Measurements from ENCODE around the gene DOCK3. TPM values are rescaled to one million over a fixed set of nuclear protein-coding genes. Genes with fewer than 3 reads are reported as not detected.

Gene DOCK3
- total and polyA plus RNA-seq, 9 donors, result 0.04 to 0.71 (median 0.27) TPM; not detected in 1

DNA sequence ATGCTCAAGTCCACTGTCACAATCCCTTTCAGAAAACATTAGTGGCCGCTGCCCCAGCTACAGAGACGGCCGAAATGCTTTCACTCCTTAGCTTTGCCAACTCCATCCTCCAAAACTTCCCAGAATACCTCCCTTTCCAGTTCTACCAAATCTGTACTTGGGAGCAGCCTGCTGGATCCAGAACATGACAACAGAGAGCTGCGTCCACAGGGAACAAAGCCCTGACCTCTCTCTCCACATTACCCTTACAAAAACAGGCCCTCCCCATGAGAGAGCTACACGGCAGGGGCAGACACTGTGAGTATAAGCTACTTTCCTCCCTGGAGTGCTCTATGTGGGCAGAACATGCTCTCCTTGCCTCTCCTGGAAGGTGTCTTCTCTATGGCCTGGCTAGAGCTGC is 722.7 kb downstream of the DOCK3 start:
- no peak overlapping the region for H3K27ac ChIP-seq
- DNase-seq, result no peak
- no peaks in the 10 kb centered on the region for H3K9me3 ChIP-seq
- H3K4me1 ChIP-seq (ENCODE audit: insufficient read depth), result peaks cover 4% of the 10 kb centered on the region
- intact Hi-C loops (cut with DNase I), result loop anchor here in 1 of 4 donors (10.0 kb wide), 1 partner anchor 297 kb away; no protein-coding TSS in a partner anchor
- WGBS, 3 donors, result 34 to 49% (median 42%) methylated on average over 5 of the region's 5 CpGs
- no peak for TF ChIP-seq POLR2A (IDR thresholded peaks at IDR 0.05)
- TF ChIP-seq, protein P1, sequence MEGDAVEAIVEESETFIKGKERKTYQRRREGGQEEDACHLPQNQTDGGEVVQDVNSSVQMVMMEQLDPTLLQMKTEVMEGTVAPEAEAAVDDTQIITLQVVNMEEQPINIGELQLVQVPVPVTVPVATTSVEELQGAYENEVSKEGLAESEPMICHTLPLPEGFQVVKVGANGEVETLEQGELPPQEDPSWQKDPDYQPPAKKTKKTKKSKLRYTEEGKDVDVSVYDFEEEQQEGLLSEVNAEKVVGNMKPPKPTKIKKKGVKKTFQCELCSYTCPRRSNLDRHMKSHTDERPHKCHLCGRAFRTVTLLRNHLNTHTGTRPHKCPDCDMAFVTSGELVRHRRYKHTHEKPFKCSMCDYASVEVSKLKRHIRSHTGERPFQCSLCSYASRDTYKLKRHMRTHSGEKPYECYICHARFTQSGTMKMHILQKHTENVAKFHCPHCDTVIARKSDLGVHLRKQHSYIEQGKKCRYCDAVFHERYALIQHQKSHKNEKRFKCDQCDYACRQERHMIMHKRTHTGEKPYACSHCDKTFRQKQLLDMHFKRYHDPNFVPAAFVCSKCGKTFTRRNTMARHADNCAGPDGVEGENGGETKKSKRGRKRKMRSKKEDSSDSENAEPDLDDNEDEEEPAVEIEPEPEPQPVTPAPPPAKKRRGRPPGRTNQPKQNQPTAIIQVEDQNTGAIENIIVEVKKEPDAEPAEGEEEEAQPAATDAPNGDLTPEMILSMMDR (IDR thresholded peaks at IDR 0.05), result no peak
- TF ChIP-seq EP300 (IDR thresholded peaks at IDR 0.05), result no peak
- H3K27me3 ChIP-seq, result no peaks in the 10 kb centered on the region
- H3K4me3 ChIP-seq, result no peak overlapping the region
- H3K36me3 ChIP-seq, result no peaks in the 10 kb centered on the region

GRCh38 chr3:51398595-51399310 is 724.0 kb downstream of the DOCK3 start:
- no peaks in the 10 kb centered on the region for H3K36me3 ChIP-seq
- H3K4me3 ChIP-seq, result no peak overlapping the region
- H3K27ac ChIP-seq, result no peak overlapping the region
- 65 to 73% (median 68%) methylated on average over 8 of the region's 8 CpGs for WGBS, 3 donors
- H3K27me3 ChIP-seq, result no peaks in the 10 kb centered on the region
- intact Hi-C loops (cut with DNase I), result loop anchor here in 1 of 4 donors (10.0 kb wide), 1 partner anchor 296 kb away; no protein-coding TSS in a partner anchor
- TF ChIP-seq POLR2A (IDR thresholded peaks at IDR 0.05), result no peak
- TF ChIP-seq, protein P1 (IDR thresholded peaks at IDR 0.05), result no peak
- no peak for DNase-seq
- no peaks in the 10 kb centered on the region for H3K9me3 ChIP-seq
- no peaks in the 10 kb centered on the region for H3K4me1 ChIP-seq (ENCODE audit: insufficient read depth)

GRCh38 chr3:51400166-51400565 is 725.4 kb downstream of the DOCK3 start:
- no peak for TF ChIP-seq EP300 (IDR thresholded peaks at IDR 0.05)
- no peak for TF ChIP-seq POLR2A (IDR thresholded peaks at IDR 0.05)
- TF ChIP-seq, protein P1 (IDR thresholded peaks at IDR 0.05), result no peak
- Histone ChIP-seq H3K9me3 (no peaks in the 10 kb centered on the region), H3K36me3 (no peaks in the 10 kb centered on the region), H3K27ac (no peak overlapping the region), H3K4me3 (no peak overlapping the region), H3K27me3 (no peaks in the 10 kb centered on the region), H3K4me1 (ENCODE audit: insufficient read depth) (no peaks in the 10 kb centered on the region)
- DNase-seq, result no peak
- intact Hi-C loops (cut with DNase I), result no loop called here
- WGBS, 3 donors, result 90 to 92% (median 91%) methylated on average over 4 of the region's 4 CpGs

GRCh38 chr3:51401735-51402134 is 727.0 kb downstream of the DOCK3 start:
- no peak for DNase-seq
- TF ChIP-seq EP300 (IDR thresholded peaks at IDR 0.05) (no peak), POLR2A (IDR thresholded peaks at IDR 0.05) (no peak)
- TF ChIP-seq, protein P1 (IDR thresholded peaks at IDR 0.05), result no peak
- no peak overlapping the region for H3K27ac ChIP-seq
- H3K4me3 ChIP-seq, result no peak overlapping the region
- 75 to 85% (median 83%) methylated on average over 4 of the region's 4 CpGs for WGBS, 3 donors
- H3K36me3 ChIP-seq, result no peaks in the 10 kb centered on the region
- H3K4me1 ChIP-seq (ENCODE audit: insufficient read depth), result no peaks in the 10 kb centered on the region
- intact Hi-C loops (cut with DNase I), result no loop called here
- no peaks in the 10 kb centered on the region for H3K9me3 ChIP-seq
- H3K27me3 ChIP-seq, result no peaks in the 10 kb centered on the region

Data from ovary (tissue), 9 donors.